Measurements from ENCODE around the gene SLC6A9. TPM values are rescaled to one million over a fixed set of nuclear protein-coding genes. Genes with fewer than 3 reads are reported as not detected.

Gene SLC6A9
- total and polyA plus RNA-seq, 4 donors, result 0.57 to 47.7 (median 3.6) TPM

- TF ChIP-seq, protein P1, sequence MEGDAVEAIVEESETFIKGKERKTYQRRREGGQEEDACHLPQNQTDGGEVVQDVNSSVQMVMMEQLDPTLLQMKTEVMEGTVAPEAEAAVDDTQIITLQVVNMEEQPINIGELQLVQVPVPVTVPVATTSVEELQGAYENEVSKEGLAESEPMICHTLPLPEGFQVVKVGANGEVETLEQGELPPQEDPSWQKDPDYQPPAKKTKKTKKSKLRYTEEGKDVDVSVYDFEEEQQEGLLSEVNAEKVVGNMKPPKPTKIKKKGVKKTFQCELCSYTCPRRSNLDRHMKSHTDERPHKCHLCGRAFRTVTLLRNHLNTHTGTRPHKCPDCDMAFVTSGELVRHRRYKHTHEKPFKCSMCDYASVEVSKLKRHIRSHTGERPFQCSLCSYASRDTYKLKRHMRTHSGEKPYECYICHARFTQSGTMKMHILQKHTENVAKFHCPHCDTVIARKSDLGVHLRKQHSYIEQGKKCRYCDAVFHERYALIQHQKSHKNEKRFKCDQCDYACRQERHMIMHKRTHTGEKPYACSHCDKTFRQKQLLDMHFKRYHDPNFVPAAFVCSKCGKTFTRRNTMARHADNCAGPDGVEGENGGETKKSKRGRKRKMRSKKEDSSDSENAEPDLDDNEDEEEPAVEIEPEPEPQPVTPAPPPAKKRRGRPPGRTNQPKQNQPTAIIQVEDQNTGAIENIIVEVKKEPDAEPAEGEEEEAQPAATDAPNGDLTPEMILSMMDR (IDR thresholded peaks at IDR 0.05; ENCODE audit: low read depth, low read length, missing input control), result no peak
- TF ChIP-seq, protein P2, sequence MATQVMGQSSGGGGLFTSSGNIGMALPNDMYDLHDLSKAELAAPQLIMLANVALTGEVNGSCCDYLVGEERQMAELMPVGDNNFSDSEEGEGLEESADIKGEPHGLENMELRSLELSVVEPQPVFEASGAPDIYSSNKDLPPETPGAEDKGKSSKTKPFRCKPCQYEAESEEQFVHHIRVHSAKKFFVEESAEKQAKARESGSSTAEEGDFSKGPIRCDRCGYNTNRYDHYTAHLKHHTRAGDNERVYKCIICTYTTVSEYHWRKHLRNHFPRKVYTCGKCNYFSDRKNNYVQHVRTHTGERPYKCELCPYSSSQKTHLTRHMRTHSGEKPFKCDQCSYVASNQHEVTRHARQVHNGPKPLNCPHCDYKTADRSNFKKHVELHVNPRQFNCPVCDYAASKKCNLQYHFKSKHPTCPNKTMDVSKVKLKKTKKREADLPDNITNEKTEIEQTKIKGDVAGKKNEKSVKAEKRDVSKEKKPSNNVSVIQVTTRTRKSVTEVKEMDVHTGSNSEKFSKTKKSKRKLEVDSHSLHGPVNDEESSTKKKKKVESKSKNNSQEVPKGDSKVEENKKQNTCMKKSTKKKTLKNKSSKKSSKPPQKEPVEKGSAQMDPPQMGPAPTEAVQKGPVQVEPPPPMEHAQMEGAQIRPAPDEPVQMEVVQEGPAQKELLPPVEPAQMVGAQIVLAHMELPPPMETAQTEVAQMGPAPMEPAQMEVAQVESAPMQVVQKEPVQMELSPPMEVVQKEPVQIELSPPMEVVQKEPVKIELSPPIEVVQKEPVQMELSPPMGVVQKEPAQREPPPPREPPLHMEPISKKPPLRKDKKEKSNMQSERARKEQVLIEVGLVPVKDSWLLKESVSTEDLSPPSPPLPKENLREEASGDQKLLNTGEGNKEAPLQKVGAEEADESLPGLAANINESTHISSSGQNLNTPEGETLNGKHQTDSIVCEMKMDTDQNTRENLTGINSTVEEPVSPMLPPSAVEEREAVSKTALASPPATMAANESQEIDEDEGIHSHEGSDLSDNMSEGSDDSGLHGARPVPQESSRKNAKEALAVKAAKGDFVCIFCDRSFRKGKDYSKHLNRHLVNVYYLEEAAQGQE (IDR thresholded peaks at IDR 0.05), result no peak
Observed at GRCh38 chr1:44078104-44078503, 46.8 kb upstream of the SLC6A9 start (continued).

DNA sequence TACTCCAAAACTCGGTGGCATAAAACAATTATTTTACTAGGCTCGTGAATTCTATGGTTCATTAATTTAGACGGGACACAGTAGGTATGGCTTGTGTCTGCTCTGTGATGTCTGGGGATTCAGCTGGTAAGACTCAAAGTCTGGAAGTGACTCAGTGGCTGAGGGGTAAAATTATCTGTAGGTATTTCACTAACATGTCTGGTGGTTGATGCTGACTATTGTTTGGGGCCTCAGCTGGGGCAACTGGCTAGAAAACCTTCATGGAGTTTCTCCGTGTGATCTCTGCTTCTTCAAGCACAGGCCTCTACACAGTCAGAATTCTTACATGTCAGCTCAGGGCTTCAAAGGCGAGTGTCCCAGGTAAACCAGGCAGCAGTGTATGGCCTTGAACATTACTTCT, 46.2 kb upstream of the SLC6A9 start:
- Histone ChIP-seq H3K4me3 (ENCODE audit: low read depth in 1 of 3, low read length in 3 of 3) (no peak overlapping the region), H3K27ac (ENCODE audit: low read depth in 1 of 2, low read length in 2 of 2) (no peak overlapping the region), H3K9me3 (ENCODE audit: control insufficient read depth in 4 of 4, low read length in 3 of 4) (no peaks in the 10 kb centered on the region), H3K36me3 (ENCODE audit: control insufficient read depth in 4 of 4, insufficient read depth in 3 of 4, low read depth in 1 of 4, low read length in 3 of 4) (no peaks in the 10 kb centered on the region), H3K4me1 (ENCODE audit: control insufficient read depth in 4 of 4, insufficient read depth in 4 of 4, low read length in 3 of 4) (no peaks in the 10 kb centered on the region), H3K9ac (ENCODE audit: low read depth in 1 of 2, low read length in 2 of 2) (no peak overlapping the region), H3K27me3 (ENCODE audit: control insufficient read depth in 4 of 4, insufficient read depth in 4 of 4, low read length in 3 of 4) (no peaks in the 10 kb centered on the region)
- TF ChIP-seq HNF4A (conservative IDR thresholded peaks at IDR 0.05), result no peak
- TF ChIP-seq, protein P3, sequence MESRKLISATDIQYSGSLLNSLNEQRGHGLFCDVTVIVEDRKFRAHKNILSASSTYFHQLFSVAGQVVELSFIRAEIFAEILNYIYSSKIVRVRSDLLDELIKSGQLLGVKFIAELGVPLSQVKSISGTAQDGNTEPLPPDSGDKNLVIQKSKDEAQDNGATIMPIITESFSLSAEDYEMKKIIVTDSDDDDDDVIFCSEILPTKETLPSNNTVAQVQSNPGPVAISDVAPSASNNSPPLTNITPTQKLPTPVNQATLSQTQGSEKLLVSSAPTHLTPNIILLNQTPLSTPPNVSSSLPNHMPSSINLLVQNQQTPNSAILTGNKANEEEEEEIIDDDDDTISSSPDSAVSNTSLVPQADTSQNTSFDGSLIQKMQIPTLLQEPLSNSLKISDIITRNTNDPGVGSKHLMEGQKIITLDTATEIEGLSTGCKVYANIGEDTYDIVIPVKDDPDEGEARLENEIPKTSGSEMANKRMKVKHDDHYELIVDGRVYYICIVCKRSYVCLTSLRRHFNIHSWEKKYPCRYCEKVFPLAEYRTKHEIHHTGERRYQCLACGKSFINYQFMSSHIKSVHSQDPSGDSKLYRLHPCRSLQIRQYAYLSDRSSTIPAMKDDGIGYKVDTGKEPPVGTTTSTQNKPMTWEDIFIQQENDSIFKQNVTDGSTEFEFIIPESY (IDR thresholded peaks at IDR 0.05), result no peak
- TF ChIP-seq FOXA2 (IDR thresholded peaks at IDR 0.05), result no peak
- TF ChIP-seq JUND (IDR thresholded peaks at IDR 0.05), result no peak
- no peak for TF ChIP-seq MAX (IDR thresholded peaks at IDR 0.05)
- no peak for DNase-seq (ENCODE audit: low spot score)
- WGBS, result 92% methylated on average over 5 of the region's 5 CpGs

- TF ChIP-seq JUND (IDR thresholded peaks at IDR 0.05), result no peak
- no peak for TF ChIP-seq FOXA1 (IDR thresholded peaks at IDR 0.05)
- TF ChIP-seq, protein P4, sequence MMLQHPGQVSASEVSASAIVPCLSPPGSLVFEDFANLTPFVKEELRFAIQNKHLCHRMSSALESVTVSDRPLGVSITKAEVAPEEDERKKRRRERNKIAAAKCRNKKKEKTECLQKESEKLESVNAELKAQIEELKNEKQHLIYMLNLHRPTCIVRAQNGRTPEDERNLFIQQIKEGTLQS (IDR thresholded peaks at IDR 0.05), result no peak
- TF ChIP-seq, protein P3 (IDR thresholded peaks at IDR 0.05), result no peak
- TF ChIP-seq HNF4G (IDR thresholded peaks at IDR 0.05), result no peak
- no peak for TF ChIP-seq HNF4A (conservative IDR thresholded peaks at IDR 0.05)
- TF ChIP-seq MAX (IDR thresholded peaks at IDR 0.05), result no peak
- no peak for TF ChIP-seq RXRA (IDR thresholded peaks at IDR 0.05)
- TF ChIP-seq, protein P1 (IDR thresholded peaks at IDR 0.05; ENCODE audit: low read depth, low read length, missing input control), result no peak
- DNase-seq (ENCODE audit: low spot score), result no peak
- Histone ChIP-seq H3K27ac (ENCODE audit: low read depth in 1 of 2, low read length in 2 of 2) (no peak overlapping the region), H3K4me1 (ENCODE audit: control insufficient read depth in 4 of 4, insufficient read depth in 4 of 4, low read length in 3 of 4) (no peaks in the 10 kb centered on the region), H3K4me3 (ENCODE audit: low read depth in 1 of 3, low read length in 3 of 3) (no peak overlapping the region), H3K9ac (ENCODE audit: low read depth in 1 of 2, low read length in 2 of 2) (no peak overlapping the region), H3K36me3 (ENCODE audit: control insufficient read depth in 4 of 4, insufficient read depth in 3 of 4, low read depth in 1 of 4, low read length in 3 of 4) (no peaks in the 10 kb centered on the region), H3K27me3 (ENCODE audit: control insufficient read depth in 4 of 4, insufficient read depth in 4 of 4, low read length in 3 of 4) (no peaks in the 10 kb centered on the region), H3K9me3 (ENCODE audit: control insufficient read depth in 4 of 4, low read length in 3 of 4) (no peaks in the 10 kb centered on the region)
- WGBS, result 89% methylated on average over 1 of the region's 1 CpG
Observed at GRCh38 chr1:44076066-44076465, 44.8 kb upstream of the SLC6A9 start.

All from liver (tissue), 9 donors.